Placental epithelial cell (primary cell): ENCODE data around the gene TMX2. TPM values are rescaled to one million over a fixed set of nuclear protein-coding genes. Genes with fewer than 3 reads are reported as not detected.

Experiments
- small RNA-seq: library from RNA; depleted of rRNA; stranded (forward); fragments of <200 nt; gene quantifications from one replicate; pipeline ENCODE3, GENCODE V24; 2012
- total RNA-seq: library from RNA; depleted of rRNA; stranded (reverse); fragments of >200 nt; gene quantifications from 2 replicates; pipeline ENCODE4 v1.2.3, GENCODE V29; 2012

The TMX2 gene, protein sequence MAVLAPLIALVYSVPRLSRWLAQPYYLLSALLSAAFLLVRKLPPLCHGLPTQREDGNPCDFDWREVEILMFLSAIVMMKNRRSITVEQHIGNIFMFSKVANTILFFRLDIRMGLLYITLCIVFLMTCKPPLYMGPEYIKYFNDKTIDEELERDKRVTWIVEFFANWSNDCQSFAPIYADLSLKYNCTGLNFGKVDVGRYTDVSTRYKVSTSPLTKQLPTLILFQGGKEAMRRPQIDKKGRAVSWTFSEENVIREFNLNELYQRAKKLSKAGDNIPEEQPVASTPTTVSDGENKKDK
- total RNA-seq, result 49.9 and 57.9 TPM in 2 replicates

DNA sequence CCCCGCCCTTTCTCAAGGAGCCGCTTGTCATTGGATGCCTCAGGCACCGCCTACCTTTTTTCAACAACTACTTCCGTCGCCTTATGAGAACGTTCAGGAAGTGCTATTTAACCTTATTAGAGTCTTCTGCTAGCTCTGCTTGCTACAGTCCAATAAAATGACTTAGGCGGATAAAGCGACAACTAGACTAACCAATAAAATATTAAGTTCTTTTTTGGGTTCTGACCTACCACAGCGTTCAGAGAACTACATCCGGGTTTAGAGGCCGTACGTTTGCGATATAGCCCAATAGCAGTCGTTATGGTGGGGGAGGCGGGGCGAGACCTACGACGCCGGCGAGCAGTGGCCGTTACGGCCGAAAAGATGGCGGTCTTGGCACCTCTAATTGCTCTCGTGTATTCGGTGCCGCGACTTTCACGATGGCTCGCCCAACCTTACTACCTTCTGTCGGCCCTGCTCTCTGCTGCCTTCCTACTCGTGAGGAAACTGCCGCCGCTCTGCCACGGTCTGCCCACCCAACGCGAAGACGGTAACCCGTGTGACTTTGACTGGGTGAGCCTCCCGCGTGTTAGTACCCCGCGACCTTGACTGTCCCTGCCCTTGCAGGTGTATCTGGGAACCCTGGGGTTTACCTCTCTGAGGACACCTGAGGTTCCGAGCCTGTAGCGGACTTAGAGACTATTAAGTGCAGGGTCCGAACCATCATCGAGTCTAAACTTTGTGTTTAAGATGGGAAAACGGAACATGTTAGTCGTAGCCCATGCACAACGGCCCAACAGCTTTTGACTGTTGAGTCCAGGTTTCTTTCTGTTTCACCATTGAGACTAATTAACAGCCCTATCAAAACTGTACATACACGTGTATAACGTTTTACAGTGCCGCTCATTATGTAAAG lies at the start of gene TMX2:
Gene TMX2 (plus strand): TSS at position 338 of the 895 bp plus-strand sequence. CDS start 26 bp downstream, at position 364.

DNA sequence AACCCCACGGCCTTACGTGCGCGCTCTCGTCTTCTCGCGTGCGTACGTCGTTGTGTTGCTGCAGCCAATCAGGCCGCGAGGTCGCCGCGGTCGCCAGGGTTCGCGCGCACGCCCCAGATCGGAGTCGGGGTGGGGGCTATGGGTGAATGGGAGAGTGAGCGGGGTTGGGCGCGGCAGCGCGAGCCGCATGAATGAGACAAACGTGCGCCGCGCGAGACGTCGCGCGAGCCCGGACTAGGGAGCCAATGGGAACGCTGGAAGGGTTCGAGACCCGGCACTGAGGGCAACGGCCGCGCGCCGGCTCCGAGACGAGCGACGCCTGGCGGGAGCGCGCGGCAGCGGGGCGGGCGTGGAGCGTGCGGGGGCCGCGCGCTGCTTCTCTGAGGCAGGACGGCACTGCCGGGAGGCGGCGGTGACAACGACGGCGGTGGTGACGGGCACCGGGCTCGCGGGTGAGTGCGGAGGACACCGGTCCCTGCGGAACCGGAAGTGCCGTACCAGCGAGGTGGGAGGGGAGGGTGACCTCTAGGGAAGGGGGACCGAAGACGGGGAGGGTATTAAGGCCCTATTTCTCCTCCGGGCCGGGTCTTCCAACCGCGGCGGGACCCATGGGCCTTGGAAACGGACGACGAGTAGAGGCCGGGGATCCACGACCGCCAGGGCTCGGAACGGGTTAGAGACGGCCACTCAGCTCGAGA lies 44.5 kb upstream of the TMX2 start, which contains the start of gene ZDHHC5:
Gene ZDHHC5 (plus strand): TSS at position 379 of the 698 bp plus-strand sequence. CDS start 4,977 bp downstream, outside the sequence.

DNA sequence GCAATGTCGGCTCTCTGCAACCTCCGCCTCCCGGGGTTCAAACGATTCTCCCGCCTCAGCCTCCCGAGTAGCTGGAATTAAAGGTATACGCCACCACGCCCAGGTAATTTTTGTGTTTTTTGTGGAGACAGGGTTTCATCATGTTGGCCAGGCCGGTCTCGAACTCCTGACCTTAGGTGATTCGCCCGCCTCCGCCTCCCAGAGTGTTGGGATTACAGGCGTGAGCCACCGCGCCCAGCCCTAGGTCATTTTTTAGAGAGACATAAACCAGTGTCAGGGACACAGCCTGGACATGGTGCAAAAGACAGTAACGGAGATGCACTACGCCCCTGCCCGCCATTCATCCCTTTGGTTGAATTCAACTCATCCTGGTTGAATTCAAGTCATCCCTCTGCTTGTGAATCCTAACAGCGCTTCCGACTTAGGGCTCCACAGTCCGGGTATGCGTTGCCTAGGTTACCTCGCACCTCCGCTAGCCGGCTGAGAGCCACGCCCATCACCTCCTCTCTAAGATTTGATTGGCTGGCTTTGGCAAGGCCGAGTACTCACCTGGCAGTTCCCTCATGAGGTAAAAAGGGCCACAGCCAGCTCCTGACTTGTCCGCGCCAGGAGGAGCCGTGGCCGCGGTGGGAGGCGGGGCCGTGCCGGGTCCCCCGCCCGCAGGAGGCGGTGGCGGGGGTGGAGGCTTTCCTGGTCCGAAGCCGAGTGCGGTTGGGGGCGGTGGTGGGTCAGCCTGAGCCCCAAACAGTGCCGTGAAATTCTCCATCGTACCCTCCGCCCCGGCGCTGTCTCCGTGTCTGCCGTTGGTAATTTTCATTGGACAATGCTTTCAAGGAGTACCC lies 758 bp upstream of the TMX2 start, which contains the start of gene MED19:
Gene MED19 (minus strand): TSS at position 802 of the 842 bp plus-strand sequence. CDS start 36 bp downstream, at position 766.

DNA sequence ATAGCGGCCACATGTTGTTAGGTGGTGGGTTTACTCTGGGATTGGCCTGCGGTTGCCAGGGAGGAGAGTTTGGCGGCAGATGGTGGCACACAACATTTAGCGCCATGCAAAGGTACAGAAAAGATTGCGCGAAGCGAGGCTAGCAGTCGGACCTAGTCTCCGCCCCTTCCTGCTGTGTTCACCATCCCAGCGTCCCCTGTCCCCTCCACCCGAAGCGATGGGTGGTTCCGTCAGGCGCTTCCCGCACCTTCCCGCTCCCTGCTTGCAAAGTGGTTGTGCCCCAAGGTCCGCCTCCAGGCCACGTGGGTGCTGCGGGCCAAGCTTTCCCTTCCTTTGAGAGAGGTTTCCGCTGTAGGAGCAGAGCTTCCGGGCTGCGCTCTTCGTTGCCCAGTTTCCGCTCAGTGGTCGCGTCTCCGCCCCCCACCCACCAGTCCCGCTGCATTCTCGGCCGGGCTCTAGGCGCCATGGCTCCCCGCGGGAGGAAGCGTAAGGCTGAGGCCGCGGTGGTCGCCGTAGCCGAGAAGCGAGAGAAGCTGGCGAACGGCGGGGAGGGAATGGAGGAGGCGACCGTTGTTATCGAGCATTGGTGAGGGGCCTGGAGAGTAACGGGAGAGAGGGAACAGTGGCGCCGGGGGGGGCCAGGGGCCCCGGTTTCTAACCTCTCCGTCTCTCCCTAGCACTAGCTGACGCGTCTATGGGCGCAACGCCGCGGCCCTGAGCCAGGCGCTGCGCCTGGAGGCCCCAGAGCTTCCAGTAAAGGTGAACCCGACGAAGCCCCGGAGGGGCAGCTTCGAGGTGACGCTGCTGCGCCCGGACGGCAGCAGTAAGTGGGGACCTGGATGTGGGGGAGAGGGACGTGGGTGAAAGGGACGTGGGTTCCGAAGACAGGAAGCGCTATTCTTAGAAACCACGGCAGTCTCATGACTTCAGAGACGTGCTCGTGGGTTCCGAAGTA lies 29.0 kb downstream of the TMX2 start, which contains the start of gene SELENOH:
Gene SELENOH (plus strand): TSS at position 360 of the 955 bp plus-strand sequence. CDS start 105 bp downstream, at position 465.

DNA sequence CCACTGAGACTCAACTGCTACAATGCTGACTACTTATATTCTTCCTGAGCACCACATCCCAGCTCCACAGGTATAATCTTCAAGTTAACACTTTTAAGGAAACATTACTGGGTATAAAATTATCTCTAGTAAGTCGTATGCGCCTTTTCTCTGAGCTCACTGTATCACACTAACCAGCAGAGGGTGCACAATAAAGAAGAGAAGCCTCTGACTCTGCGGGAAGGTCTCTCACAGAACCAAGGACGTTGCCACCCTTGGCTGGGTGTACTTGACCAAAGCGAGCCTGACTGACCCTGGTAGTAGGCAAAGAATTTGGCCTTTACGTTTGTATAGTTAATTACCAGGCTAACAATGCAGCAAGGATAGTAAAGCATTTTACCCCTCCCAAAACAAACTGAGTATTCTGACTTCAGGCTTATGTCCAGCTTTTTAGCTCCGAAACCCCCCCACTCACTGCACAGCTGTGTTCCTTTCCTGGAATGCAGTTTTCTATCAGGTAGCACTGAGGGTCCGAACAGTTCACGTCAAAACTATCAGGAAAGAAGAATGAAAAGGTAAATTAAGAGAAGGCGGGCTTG lies 39.4 kb downstream of the TMX2 start, which contains the start of gene BTBD18:
Gene BTBD18 (minus strand): TSS at position 144 of the 578 bp plus-strand sequence. CDS start 631 bp downstream, outside the sequence.

DNA sequence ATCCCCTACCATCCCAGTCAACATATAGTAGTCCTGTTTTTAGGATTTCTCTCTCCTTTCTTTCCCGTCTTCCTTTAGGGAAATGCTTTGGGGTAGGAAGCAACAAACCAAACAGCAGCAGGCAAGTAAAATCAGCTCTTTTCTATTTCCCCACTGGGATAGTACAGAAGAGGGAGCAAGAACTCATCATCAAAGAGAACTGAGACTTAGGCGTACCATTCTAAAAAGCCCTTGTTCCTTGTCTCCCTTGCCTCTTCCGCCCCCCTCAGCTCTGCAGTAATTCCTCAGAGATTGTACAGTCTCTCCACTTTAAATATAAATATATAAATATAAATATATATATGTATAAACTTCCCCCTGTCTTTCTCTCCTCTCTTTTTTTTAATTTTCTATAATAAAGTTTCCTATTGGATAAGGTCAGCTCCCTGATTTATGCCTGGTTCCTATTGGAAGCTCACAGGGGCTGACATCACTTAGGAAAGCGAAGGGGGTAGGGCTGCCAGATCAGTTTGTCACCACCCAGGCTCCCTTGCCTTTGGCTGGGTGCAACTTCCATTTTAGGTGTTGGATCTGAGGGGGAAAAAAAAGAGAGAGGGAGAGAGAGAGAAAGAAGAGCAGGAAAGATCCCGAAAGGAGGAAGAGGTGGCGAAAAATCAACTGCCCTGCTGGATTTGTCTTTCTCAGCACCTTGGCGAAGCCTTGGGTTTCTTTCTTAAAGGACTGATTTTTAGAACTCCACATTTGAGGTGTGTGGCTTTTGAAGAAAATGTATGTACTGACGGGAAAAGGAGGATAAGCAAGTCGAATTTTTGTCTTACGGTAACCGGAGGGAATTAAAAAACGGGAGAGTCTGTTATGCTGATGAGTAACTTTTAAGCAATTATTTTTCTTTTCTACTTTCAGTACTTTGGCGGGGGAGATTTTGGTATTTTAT lies 49.2 kb downstream of the TMX2 start, which contains the start of gene CTNND1:
Gene CTNND1 (plus strand): TSS at position 502 of the 934 bp plus-strand sequence. CDS start 29,677 bp downstream, outside the sequence.

Small RNA genes within 50 kb of the gene (small RNA-seq; reads per million reads assigned to genes)
- not detected for gene TMX2-CTNND1

Other genes starting within 250 kb of the TMX2 start
- 1.2 and 1.6 TPM in 2 replicates for gene SLC43A1, start 196.9 kb upstream of the TMX2 start, total RNA-seq
- 16.8 and 19.6 TPM in 2 replicates for gene TIMM10, start 181.8 kb upstream of the TMX2 start, total RNA-seq
- gene SMTNL1, start 175.0 kb upstream of the TMX2 start, total RNA-seq, result not detected in 2 replicates
- 0.33 and 3.1 TPM in 2 replicates for gene UBE2L6, start 144.9 kb upstream of the TMX2 start, total RNA-seq
- gene SERPING1, start 114.9 kb upstream of the TMX2 start, total RNA-seq, result 0.65 and 13.7 TPM in 2 replicates
- gene YPEL4, start 62.7 kb upstream of the TMX2 start, total RNA-seq, result 0.33 and 0.39 TPM in 2 replicates
- gene CLP1, start 54.8 kb upstream of the TMX2 start, total RNA-seq, result 16.9 and 17.5 TPM in 2 replicates
- gene ZDHHC5, start 44.5 kb upstream of the TMX2 start, total RNA-seq, result 38.1 and 62.9 TPM in 2 replicates
- gene MED19, start 378 bp upstream of the TMX2 start, total RNA-seq, result 14.9 and 16.2 TPM in 2 replicates
- gene SELENOH, start 28.9 kb downstream of the TMX2 start, total RNA-seq, result 82.8 and 83.7 TPM in 2 replicates
- not detected in 2 replicates for gene BTBD18, start 39.2 kb downstream of the TMX2 start, total RNA-seq
- 200 and 219 TPM in 2 replicates for gene CTNND1, start 49.2 kb downstream of the TMX2 start, total RNA-seq